IPS-20b (cell line): ENCODE results near the gene AP4E1.
"Not testable (repeated sequence)": the region's sequence is repeated elsewhere in the genome, so short reads cannot be mapped to it uniquely, and the experiment has no call there.

Source experiments
- H3K27ac ChIP-seq: one replicate; pipeline ENCODE4 v1.5.1; 2013; ENCODE audit warnings: low read length
- H3K27me3 ChIP-seq: 2 replicates; pipeline ENCODE4 v1.6.1; 2013; ENCODE audit warnings: mild to moderate bottlenecking, low read length, inconsistent platforms; ENCODE audit not compliant: insufficient read depth
- H3K36me3 ChIP-seq: 2 replicates; pipeline ENCODE4 v1.6.1; 2013; ENCODE audit warnings: low read depth, mild to moderate bottlenecking, inconsistent platforms, low read length, moderate library complexity; ENCODE audit not compliant: insufficient read depth
- H3K4me1 ChIP-seq: 2 replicates; pipeline ENCODE4 v1.6.1; 2013; ENCODE audit warnings: mild to moderate bottlenecking, control low read depth, inconsistent platforms, low read length, moderate library complexity; ENCODE audit not compliant: insufficient read depth
- H3K4me3 ChIP-seq: 2 replicates; pipeline ENCODE4 v1.5.1; 2013; ENCODE audit warnings: mild to moderate bottlenecking, low read length, inconsistent platforms
- H3K9ac ChIP-seq: 2 replicates; pipeline ENCODE4 v1.6.1; 2013; ENCODE audit warnings: low read depth, mild to moderate bottlenecking, inconsistent platforms, low read length, moderate library complexity
- H3K9me3 ChIP-seq: 2 replicates; pipeline ENCODE4 v1.6.1; 2013; ENCODE audit warnings: mild to moderate bottlenecking, low read depth, low read length, inconsistent platforms; ENCODE audit not compliant: insufficient read depth

The AP4E1 gene

GRCh38 chr15:50954837-50955236, 46.4 kb downstream of the AP4E1 start:
- H3K36me3 ChIP-seq = peaks cover 32% of the 10 kb centered on the region
- H3K9ac ChIP-seq, H3K4me1 ChIP-seq, H3K27ac ChIP-seq, H3K9me3 ChIP-seq, H3K4me3 ChIP-seq, H3K27me3 ChIP-seq: not testable (repeated sequence)

- H3K27me3 ChIP-seq = no peaks in the 10 kb centered on the region
- H3K4me3 ChIP-seq = no peak overlapping the region
- H3K9me3 ChIP-seq = 0 out of 2 replicates have a peak, but pooled peaks cover 5% of the 10 kb centered on the region
- H3K4me1 ChIP-seq = no peaks in the 10 kb centered on the region
- peaks cover 37% of the 10 kb centered on the region for H3K36me3 ChIP-seq
- no peak overlapping the region for H3K27ac ChIP-seq
- H3K9ac ChIP-seq = no peak overlapping the region
These were observed 51.2 kb downstream of the AP4E1 start for GRCh38 chr15:50959717-50960116.

- H3K27ac ChIP-seq = no peak overlapping the region
- H3K27me3 ChIP-seq = no peaks in the 10 kb centered on the region
- peaks cover 25% of the 10 kb centered on the region for H3K36me3 ChIP-seq
- H3K9me3 ChIP-seq = 0 out of 2 replicates have a peak, but pooled peaks cover 5% of the 10 kb centered on the region
- H3K4me3 ChIP-seq = no peak overlapping the region
- H3K9ac ChIP-seq = no peak overlapping the region
- no peaks in the 10 kb centered on the region for H3K4me1 ChIP-seq
These were observed 55.6 kb downstream of the AP4E1 start for GRCh38 chr15:50964075-50964474.

GRCh38 chr15:50968353-50968752, 59.9 kb downstream of the AP4E1 start:
- no peak overlapping the region for H3K4me3 ChIP-seq
- H3K4me1 ChIP-seq = no peaks in the 10 kb centered on the region
- peaks cover 7% of the 10 kb centered on the region for H3K9me3 ChIP-seq
- no peaks in the 10 kb centered on the region for H3K27me3 ChIP-seq
- no peak overlapping the region for H3K9ac ChIP-seq
- no peak overlapping the region for H3K27ac ChIP-seq
- peaks cover 24% of the 10 kb centered on the region for H3K36me3 ChIP-seq

GRCh38 chr15:50970524-50970923, 62.0 kb downstream of the AP4E1 start:
- Histone ChIP-seq H3K9me3 (peaks cover 7% of the 10 kb centered on the region), H3K4me1 (no peaks in the 10 kb centered on the region), H3K4me3 (no peak overlapping the region), H3K9ac (no peak overlapping the region), H3K27me3 (no peaks in the 10 kb centered on the region), H3K36me3 (peaks cover 24% of the 10 kb centered on the region), H3K27ac (no peak overlapping the region)

GRCh38 chr15:50971115-50971514, 62.6 kb downstream of the AP4E1 start:
- no peak overlapping the region for H3K9ac ChIP-seq
- no peaks in the 10 kb centered on the region for H3K27me3 ChIP-seq
- H3K4me1 ChIP-seq = no peaks in the 10 kb centered on the region
- no peak overlapping the region for H3K27ac ChIP-seq
- H3K9me3 ChIP-seq = peaks cover 7% of the 10 kb centered on the region
- H3K36me3 ChIP-seq = peaks cover 24% of the 10 kb centered on the region
- H3K4me3 ChIP-seq = no peak overlapping the region

GRCh38 chr15:50971542-50971941, 63.1 kb downstream of the AP4E1 start:
- Histone ChIP-seq H3K4me1 (no peaks in the 10 kb centered on the region), H3K9ac (no peak overlapping the region), H3K27ac (no peak overlapping the region), H3K27me3 (no peaks in the 10 kb centered on the region), H3K36me3 (peaks cover 24% of the 10 kb centered on the region), H3K9me3 (peaks cover 7% of the 10 kb centered on the region), H3K4me3 (no peak overlapping the region)

- Histone ChIP-seq H3K9me3 (peaks cover 7% of the 10 kb centered on the region), H3K4me3 (no peak overlapping the region), H3K9ac (no peak overlapping the region), H3K4me1 (no peaks in the 10 kb centered on the region), H3K36me3 (peaks cover 24% of the 10 kb centered on the region), H3K27ac (no peak overlapping the region), H3K27me3 (no peaks in the 10 kb centered on the region)
These were observed 65.1 kb downstream of the AP4E1 start for GRCh38 chr15:50973605-50974004.

- H3K4me1 ChIP-seq = no peaks in the 10 kb centered on the region
- no peak overlapping the region for H3K9ac ChIP-seq
- H3K4me3 ChIP-seq = no peak overlapping the region
- no peaks in the 10 kb centered on the region for H3K27me3 ChIP-seq
- no peak overlapping the region for H3K27ac ChIP-seq
- peaks cover 7% of the 10 kb centered on the region; the same call in 1 of the 2 replicates for H3K36me3 ChIP-seq
- no peaks in the 10 kb centered on the region for H3K9me3 ChIP-seq
These were observed 68.7 kb downstream of the AP4E1 start for GRCh38 chr15:50977162-50977561.

GRCh38 chr15:50978580-50978979, 70.1 kb downstream of the AP4E1 start:
- no peaks in the 10 kb centered on the region for H3K9me3 ChIP-seq
- no peak overlapping the region for H3K9ac ChIP-seq
- H3K27ac ChIP-seq = no peak overlapping the region
- no peaks in the 10 kb centered on the region for H3K27me3 ChIP-seq
- no peaks in the 10 kb centered on the region for H3K36me3 ChIP-seq
- no peak overlapping the region for H3K4me3 ChIP-seq
- H3K4me1 ChIP-seq = no peaks in the 10 kb centered on the region

- no peaks in the 10 kb centered on the region for H3K36me3 ChIP-seq
- H3K27me3 ChIP-seq = no peaks in the 10 kb centered on the region
- H3K9me3 ChIP-seq = no peaks in the 10 kb centered on the region
- H3K27ac ChIP-seq = no peak overlapping the region
- H3K9ac ChIP-seq = no peak overlapping the region
- no peak overlapping the region for H3K4me3 ChIP-seq
- H3K4me1 ChIP-seq = no peaks in the 10 kb centered on the region
These were observed 70.6 kb downstream of the AP4E1 start for GRCh38 chr15:50979041-50979440.

- peaks cover 5% of the 10 kb centered on the region; the same call in 1 of the 2 replicates for H3K36me3 ChIP-seq
- H3K27me3 ChIP-seq = no peaks in the 10 kb centered on the region
- H3K4me1 ChIP-seq = no peaks in the 10 kb centered on the region
- H3K9me3 ChIP-seq = no peaks in the 10 kb centered on the region
- no peak overlapping the region for H3K4me3 ChIP-seq
- no peak overlapping the region for H3K27ac ChIP-seq
- H3K9ac ChIP-seq = no peak overlapping the region
These were observed 85.1 kb downstream of the AP4E1 start for GRCh38 chr15:50993598-50993997.

GRCh38 chr15:50996641-50997040, 88.2 kb downstream of the AP4E1 start:
- no peak overlapping the region for H3K4me3 ChIP-seq
- peaks cover 5% of the 10 kb centered on the region for H3K36me3 ChIP-seq
- H3K27me3 ChIP-seq = no peaks in the 10 kb centered on the region
- no peak overlapping the region for H3K27ac ChIP-seq
- no peaks in the 10 kb centered on the region for H3K9me3 ChIP-seq
- no peaks in the 10 kb centered on the region for H3K4me1 ChIP-seq
- H3K9ac ChIP-seq = no peak overlapping the region
